Measurements from ENCODE around the gene GABRB1. TPM values are rescaled to one million over a fixed set of nuclear protein-coding genes. Genes with fewer than 3 reads are reported as not detected.

The GABRB1 gene
- total and polyA plus RNA-seq, 2 of the 8 experiments (the other 6 are each of a cell fraction or from before 2014, with no cell fraction given), result 0.22 to 0.38 TPM

DNA sequence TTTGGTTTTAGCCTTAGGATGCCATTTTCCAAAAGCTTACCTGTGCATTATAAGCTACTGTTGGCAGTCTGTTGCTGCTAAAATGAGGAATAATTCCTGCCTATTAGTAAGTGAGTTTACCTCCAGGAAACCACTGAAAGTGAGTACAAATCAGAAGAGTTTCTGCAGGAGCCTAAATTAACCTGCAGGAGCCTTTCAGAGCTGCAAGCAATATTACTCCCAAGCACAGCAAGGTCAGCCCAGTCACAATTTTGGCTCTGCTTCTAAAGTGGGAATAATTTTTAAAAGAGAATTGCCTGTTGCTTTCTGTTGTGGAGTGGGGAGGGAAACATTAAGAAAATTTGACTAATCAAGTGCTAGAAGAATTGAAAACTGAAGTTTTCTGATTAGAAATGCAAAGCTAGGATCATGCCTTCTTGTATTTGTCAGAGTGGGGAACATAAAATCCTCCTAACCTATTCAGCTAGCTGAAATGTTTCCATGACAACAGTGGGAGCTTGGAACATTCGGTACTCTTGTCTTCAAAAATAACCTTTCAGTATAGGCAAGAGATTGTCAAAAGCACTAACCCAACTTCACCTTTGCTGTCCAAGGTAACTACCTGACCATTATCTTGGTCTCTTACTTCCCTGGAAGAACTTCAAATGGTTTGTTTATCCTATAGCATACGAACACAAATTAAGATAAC, 239.0 kb downstream of the GABRB1 start:
- no peak overlapping the region for H2AK5ac ChIP-seq (ENCODE audit: low read depth, low read length)
- H3K27me3 ChIP-seq (replicated peaks in 1 of 4; ENCODE audit: control insufficient read depth in 3 of 4, extremely low read depth in 1 of 4, insufficient read depth in 3 of 4, low read length in 3 of 4), result peaks cover 0 to 2% (median 0%) of the 10 kb centered on the region in 4 experiments; a peak in 1 of 7 replicates
- no peak overlapping the region for H2BK120ac ChIP-seq (replicated peaks; ENCODE audit: low read depth, low read length)
- WGBS, 2 experiments (ENCODE audit: extremely low coverage in 1 of 2, insufficient coverage in 1 of 2, insufficient read length in 1 of 2, insufficient replicate concordance in 2 of 2, low coverage in 1 of 2, low lambda C conversion rate in 2 of 2, missing lambda C conversion rate in 1 of 2), result 94% methylated on average over 2 of the region's 2 CpGs; no CpG with 5 or more reads in 1 of the 2 experiments
- H3K56ac ChIP-seq (replicated peaks; ENCODE audit: insufficient read length, low read depth, low read length), result no peak overlapping the region
- no peak overlapping the region for H3K14ac ChIP-seq (ENCODE audit: insufficient read length)
- H2BK5ac ChIP-seq (ENCODE audit: low read depth, low read length), result no peak overlapping the region
- H3K79me2 ChIP-seq (ENCODE audit: control insufficient read depth in 1 of 2, insufficient read depth in 2 of 2, low read length in 2 of 2), result no peaks in the 10 kb centered on the region
- H2BK20ac ChIP-seq (ENCODE audit: low read length), result no peak overlapping the region
- H4K91ac ChIP-seq (replicated peaks; ENCODE audit: insufficient read length, low read length), result no peak overlapping the region
- POLR2A ChIA-PET (ENCODE audit: partially characterized antibody), result no interaction called here
- no peak for DNase-seq (ENCODE audit: low read depth in 1 of 2, low spot score in 2 of 2)
- no peak overlapping the region for H4K8ac ChIP-seq (ENCODE audit: extremely low read depth, insufficient read depth, low read length)
- no peak overlapping the region for H4K5ac ChIP-seq (ENCODE audit: insufficient read length, low read depth, low read length)
- no peak for FAIRE-seq
- H2AFZ ChIP-seq (ENCODE audit: low read length), result peak overlapping the region; percentile 83; the same call in 1 of the 2 replicates
- no peaks in the 10 kb centered on the region for H3K4me1 ChIP-seq (replicated peaks in 1 of 4; ENCODE audit: control insufficient read depth in 3 of 4, insufficient read depth in 4 of 4, low read length in 3 of 4)
- H4K20me1 ChIP-seq (replicated peaks in 1 of 2; ENCODE audit: control insufficient read depth in 1 of 2, insufficient read depth in 2 of 2, low read length in 2 of 2), result no peaks in the 10 kb centered on the region
- H3K23ac ChIP-seq (ENCODE audit: insufficient read length), result no peak overlapping the region
- H3K23me2 ChIP-seq (ENCODE audit: low read depth, low read length), result no peaks in the 10 kb centered on the region
- no peaks in the 10 kb centered on the region for H3K9me3 ChIP-seq (ENCODE audit: insufficient read depth in 2 of 2, low read depth in 1 of 2, low read length in 1 of 2)
- no peak overlapping the region for H2BK15ac ChIP-seq (ENCODE audit: low read length)
- H3K4me2 ChIP-seq (ENCODE audit: insufficient read depth in 1 of 2, low read depth in 2 of 2, low read length in 2 of 2), result no peak overlapping the region
- no peak overlapping the region for H3K4ac ChIP-seq (replicated peaks; ENCODE audit: insufficient read length, low read depth, low read length)
- TF ChIP-seq, protein P1, sequence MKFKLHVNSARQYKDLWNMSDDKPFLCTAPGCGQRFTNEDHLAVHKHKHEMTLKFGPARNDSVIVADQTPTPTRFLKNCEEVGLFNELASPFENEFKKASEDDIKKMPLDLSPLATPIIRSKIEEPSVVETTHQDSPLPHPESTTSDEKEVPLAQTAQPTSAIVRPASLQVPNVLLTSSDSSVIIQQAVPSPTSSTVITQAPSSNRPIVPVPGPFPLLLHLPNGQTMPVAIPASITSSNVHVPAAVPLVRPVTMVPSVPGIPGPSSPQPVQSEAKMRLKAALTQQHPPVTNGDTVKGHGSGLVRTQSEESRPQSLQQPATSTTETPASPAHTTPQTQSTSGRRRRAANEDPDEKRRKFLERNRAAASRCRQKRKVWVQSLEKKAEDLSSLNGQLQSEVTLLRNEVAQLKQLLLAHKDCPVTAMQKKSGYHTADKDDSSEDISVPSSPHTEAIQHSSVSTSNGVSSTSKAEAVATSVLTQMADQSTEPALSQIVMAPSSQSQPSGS (IDR thresholded peaks at IDR 0.05; ENCODE audit: low read length), result no peak
- TF ChIP-seq PHF8 (conservative IDR thresholded peaks at IDR 0.05; ENCODE audit: low read depth, low read length), result no peak
- H3K18ac ChIP-seq (ENCODE audit: extremely low read depth, low read length), result no peak overlapping the region
- CTCF ChIA-PET (ENCODE audit: partially characterized antibody), result interaction anchor here (1.0 to 1.4 kb wide), 2 partner anchors 59 to 148 kb away, joined by 4 read pairs; no protein-coding TSS in a partner anchor
- H3K27ac ChIP-seq (ENCODE audit: low read depth, low read length), result no peak overlapping the region
- H3K36me3 ChIP-seq (ENCODE audit: control insufficient read depth in 2 of 4, insufficient read depth in 4 of 4, low read length in 3 of 4), result no peaks in the 10 kb centered on the region
- H3K79me1 ChIP-seq (ENCODE audit: low read depth, low read length), result no peaks in the 10 kb centered on the region
- no peak overlapping the region for H3K4me3 ChIP-seq (ENCODE audit: extremely low read depth in 1 of 4, insufficient read depth in 2 of 4, low read depth in 3 of 4, low read length in 4 of 4)
- H2BK12ac ChIP-seq (ENCODE audit: low read depth, low read length), result no peak overlapping the region
- no peak overlapping the region for H3K9ac ChIP-seq (replicated peaks in 1 of 4; ENCODE audit: extremely low read depth in 1 of 4, low read depth in 3 of 4, low read length in 3 of 4)

Data from H1 (cell line).